GM23338 (cell line): ENCODE results near the gene GPR158.

ENCODE experiments used
- CREB1 ChIP-seq: fragments of 250-450 bp; sonication (Bioruptor Pico); IDR thresholded peaks from 2 replicates; pipeline ENCODE4 v1.5.0; 2020; ENCODE audit warnings: low read depth, mild to moderate bottlenecking, moderate library complexity
- EZH2 ChIP-seq: fragments of 200-600 bp; sonication (generic); IDR thresholded peaks from one replicate; pipeline ENCODE4 v1.8.0; 2017; ENCODE audit warnings: antibody characterized with exemption, mild to moderate bottlenecking, low read depth; ENCODE audit not compliant: unreplicated experiment
- EZH2phosphoT487 ChIP-seq: fragments of 200-600 bp; sonication (generic); IDR thresholded peaks from one replicate; pipeline ENCODE4 v1.8.1; 2018; ENCODE audit warnings: antibody characterized with exemption; ENCODE audit not compliant: unreplicated experiment
- JUNB ChIP-seq: IDR thresholded peaks from one replicate; pipeline ENCODE4 v1.6.1; 2016; ENCODE audit warnings: antibody characterized with exemption; ENCODE audit not compliant: unreplicated experiment
- NANOG ChIP-seq: IDR thresholded peaks from 2 replicates; pipeline ENCODE4 v1.6.1; 2016; ENCODE audit warnings: antibody characterized with exemption, borderline replicate concordance
- POLR2AphosphoS5 ChIP-seq: IDR thresholded peaks from 2 replicates; pipeline ENCODE4 v1.6.1; 2016; ENCODE audit warnings: antibody characterized with exemption, low read depth
- ZNF114 ChIP-seq: fragments of 250-450 bp; sonication (Bioruptor Pico); IDR thresholded peaks from 2 replicates; pipeline ENCODE4 v1.5.0; 2020; ENCODE audit warnings: mild to moderate bottlenecking, moderate library complexity
- ZNF331 ChIP-seq: fragments of 250-450 bp; sonication (Bioruptor Pico); IDR thresholded peaks from 2 replicates; pipeline ENCODE4 v1.5.0; 2020; ENCODE audit warnings: low read depth, mild to moderate bottlenecking, moderate library complexity
- TF ChIP-seq, protein P1 (sequence below), 2 experiments: fragments of 200-600 bp in 1 of 2; sonication (generic) in 1 of 2; conservative IDR thresholded peaks; 2 replicates each; pipeline versions ENCODE4 v1.5.1 to v1.6.1; 2016 to 2017; ENCODE audit warnings: antibody characterized with exemption in 2 of 2, low read depth in 2 of 2, mild to moderate bottlenecking in 2 of 2, moderate library complexity in 1 of 2
- TF ChIP-seq, protein P2 (sequence below): fragments of 250-450 bp; sonication (Bioruptor Pico); IDR thresholded peaks from 2 replicates; pipeline ENCODE4 v1.5.0; 2020; ENCODE audit warnings: mild to moderate bottlenecking, moderate library complexity
- TF ChIP-seq, protein P3 (sequence below): IDR thresholded peaks from one replicate; pipeline ENCODE4 v1.6.1; 2018; ENCODE audit warnings: antibody characterized with exemption; ENCODE audit not compliant: unreplicated experiment
- TF ChIP-seq, protein P4 (sequence below): IDR thresholded peaks from 2 replicates; pipeline ENCODE4 v1.6.1; 2016; ENCODE audit warnings: antibody characterized with exemption

DNA sequence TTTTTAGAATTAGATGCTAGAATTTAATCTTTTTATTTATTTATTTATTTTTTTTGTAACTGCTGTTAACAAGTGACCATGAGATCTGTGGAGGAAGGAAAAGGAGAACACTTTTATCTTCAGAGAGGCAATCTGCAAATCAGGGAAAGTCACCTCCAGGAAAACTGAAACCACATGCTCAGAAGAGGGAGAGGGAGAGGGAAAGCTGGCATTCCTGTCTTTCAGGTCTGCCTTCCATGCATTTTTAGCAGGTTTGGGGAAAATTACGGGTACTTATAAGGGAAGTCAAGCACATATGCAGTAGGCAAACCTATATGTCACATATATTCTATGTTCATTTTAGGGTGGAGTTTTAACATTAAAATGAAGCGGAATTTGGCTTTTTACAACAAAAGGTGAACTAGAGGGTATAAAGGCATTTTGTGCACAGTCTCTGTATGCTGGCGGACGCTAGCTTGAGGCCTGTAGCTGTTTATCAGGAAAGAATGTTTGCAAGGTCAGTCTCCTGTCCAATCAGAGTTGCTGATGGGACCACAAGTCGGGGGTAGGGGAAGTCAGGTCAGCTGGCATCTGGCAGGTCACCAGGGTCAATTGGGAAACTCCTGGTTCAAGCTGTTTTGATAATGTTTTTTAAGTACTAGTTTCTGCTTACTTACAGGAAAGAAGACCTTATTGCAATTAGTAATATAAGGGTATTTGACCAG lies 333.5 kb downstream of the GPR158 start:
- TF ChIP-seq, protein P1, sequence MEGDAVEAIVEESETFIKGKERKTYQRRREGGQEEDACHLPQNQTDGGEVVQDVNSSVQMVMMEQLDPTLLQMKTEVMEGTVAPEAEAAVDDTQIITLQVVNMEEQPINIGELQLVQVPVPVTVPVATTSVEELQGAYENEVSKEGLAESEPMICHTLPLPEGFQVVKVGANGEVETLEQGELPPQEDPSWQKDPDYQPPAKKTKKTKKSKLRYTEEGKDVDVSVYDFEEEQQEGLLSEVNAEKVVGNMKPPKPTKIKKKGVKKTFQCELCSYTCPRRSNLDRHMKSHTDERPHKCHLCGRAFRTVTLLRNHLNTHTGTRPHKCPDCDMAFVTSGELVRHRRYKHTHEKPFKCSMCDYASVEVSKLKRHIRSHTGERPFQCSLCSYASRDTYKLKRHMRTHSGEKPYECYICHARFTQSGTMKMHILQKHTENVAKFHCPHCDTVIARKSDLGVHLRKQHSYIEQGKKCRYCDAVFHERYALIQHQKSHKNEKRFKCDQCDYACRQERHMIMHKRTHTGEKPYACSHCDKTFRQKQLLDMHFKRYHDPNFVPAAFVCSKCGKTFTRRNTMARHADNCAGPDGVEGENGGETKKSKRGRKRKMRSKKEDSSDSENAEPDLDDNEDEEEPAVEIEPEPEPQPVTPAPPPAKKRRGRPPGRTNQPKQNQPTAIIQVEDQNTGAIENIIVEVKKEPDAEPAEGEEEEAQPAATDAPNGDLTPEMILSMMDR (conservative IDR thresholded peaks at IDR 0.05; ENCODE audit: low read depth in 2 of 2), result no peak
- TF ChIP-seq POLR2AphosphoS5 (no peak), EZH2 (no peak), JUNB (no peak), EZH2phosphoT487 (no peak), ZNF114 (no peak), CREB1 (CRISPR knock-in tag) (no peak), NANOG (no peak), ZNF331 (CRISPR knock-in tag) (no peak)
- TF ChIP-seq, protein P2, sequence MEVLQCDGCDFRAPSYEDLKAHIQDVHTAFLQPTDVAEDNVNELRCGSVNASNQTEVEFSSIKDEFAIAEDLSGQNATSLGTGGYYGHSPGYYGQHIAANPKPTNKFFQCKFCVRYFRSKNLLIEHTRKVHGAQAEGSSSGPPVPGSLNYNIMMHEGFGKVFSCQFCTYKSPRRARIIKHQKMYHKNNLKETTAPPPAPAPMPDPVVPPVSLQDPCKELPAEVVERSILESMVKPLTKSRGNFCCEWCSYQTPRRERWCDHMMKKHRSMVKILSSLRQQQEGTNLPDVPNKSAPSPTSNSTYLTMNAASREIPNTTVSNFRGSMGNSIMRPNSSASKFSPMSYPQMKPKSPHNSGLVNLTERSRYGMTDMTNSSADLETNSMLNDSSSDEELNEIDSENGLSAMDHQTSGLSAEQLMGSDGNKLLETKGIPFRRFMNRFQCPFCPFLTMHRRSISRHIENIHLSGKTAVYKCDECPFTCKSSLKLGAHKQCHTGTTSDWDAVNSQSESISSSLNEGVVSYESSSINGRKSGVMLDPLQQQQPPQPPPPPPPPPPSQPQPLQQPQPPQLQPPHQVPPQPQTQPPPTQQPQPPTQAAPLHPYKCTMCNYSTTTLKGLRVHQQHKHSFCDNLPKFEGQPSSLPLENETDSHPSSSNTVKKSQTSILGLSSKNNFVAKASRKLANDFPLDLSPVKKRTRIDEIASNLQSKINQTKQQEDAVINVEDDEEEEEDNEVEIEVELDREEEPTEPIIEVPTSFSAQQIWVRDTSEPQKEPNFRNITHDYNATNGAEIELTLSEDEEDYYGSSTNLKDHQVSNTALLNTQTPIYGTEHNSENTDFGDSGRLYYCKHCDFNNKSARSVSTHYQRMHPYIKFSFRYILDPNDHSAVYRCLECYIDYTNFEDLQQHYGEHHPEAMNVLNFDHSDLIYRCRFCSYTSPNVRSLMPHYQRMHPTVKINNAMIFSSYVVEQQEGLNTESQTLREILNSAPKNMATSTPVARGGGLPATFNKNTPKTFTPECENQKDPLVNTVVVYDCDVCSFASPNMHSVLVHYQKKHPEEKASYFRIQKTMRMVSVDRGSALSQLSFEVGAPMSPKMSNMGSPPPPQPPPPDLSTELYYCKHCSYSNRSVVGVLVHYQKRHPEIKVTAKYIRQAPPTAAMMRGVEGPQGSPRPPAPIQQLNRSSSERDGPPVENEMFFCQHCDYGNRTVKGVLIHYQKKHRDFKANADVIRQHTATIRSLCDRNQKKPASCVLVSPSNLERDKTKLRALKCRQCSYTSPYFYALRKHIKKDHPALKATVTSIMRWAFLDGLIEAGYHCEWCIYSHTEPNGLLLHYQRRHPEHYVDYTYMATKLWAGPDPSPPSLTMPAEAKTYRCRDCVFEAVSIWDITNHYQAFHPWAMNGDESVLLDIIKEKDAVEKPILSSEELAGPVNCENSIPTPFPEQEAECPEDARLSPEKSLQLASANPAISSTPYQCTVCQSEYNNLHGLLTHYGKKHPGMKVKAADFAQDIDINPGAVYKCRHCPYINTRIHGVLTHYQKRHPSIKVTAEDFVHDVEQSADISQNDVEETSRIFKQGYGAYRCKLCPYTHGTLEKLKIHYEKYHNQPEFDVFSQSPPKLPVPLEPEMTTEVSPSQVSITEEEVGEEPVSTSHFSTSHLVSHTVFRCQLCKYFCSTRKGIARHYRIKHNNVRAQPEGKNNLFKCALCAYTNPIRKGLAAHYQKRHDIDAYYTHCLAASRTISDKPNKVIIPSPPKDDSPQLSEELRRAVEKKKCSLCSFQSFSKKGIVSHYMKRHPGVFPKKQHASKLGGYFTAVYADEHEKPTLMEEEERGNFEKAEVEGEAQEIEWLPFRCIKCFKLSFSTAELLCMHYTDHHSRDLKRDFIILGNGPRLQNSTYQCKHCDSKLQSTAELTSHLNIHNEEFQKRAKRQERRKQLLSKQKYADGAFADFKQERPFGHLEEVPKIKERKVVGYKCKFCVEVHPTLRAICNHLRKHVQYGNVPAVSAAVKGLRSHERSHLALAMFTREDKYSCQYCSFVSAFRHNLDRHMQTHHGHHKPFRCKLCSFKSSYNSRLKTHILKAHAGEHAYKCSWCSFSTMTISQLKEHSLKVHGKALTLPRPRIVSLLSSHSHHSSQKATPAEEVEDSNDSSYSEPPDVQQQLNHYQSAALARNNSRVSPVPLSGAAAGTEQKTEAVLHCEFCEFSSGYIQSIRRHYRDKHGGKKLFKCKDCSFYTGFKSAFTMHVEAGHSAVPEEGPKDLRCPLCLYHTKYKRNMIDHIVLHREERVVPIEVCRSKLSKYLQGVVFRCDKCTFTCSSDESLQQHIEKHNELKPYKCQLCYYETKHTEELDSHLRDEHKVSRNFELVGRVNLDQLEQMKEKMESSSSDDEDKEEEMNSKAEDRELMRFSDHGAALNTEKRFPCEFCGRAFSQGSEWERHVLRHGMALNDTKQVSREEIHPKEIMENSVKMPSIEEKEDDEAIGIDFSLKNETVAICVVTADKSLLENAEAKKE (CRISPR knock-in tag), result no peak
- TF ChIP-seq, protein P3, sequence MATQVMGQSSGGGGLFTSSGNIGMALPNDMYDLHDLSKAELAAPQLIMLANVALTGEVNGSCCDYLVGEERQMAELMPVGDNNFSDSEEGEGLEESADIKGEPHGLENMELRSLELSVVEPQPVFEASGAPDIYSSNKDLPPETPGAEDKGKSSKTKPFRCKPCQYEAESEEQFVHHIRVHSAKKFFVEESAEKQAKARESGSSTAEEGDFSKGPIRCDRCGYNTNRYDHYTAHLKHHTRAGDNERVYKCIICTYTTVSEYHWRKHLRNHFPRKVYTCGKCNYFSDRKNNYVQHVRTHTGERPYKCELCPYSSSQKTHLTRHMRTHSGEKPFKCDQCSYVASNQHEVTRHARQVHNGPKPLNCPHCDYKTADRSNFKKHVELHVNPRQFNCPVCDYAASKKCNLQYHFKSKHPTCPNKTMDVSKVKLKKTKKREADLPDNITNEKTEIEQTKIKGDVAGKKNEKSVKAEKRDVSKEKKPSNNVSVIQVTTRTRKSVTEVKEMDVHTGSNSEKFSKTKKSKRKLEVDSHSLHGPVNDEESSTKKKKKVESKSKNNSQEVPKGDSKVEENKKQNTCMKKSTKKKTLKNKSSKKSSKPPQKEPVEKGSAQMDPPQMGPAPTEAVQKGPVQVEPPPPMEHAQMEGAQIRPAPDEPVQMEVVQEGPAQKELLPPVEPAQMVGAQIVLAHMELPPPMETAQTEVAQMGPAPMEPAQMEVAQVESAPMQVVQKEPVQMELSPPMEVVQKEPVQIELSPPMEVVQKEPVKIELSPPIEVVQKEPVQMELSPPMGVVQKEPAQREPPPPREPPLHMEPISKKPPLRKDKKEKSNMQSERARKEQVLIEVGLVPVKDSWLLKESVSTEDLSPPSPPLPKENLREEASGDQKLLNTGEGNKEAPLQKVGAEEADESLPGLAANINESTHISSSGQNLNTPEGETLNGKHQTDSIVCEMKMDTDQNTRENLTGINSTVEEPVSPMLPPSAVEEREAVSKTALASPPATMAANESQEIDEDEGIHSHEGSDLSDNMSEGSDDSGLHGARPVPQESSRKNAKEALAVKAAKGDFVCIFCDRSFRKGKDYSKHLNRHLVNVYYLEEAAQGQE, result no peak
- TF ChIP-seq, protein P4, sequence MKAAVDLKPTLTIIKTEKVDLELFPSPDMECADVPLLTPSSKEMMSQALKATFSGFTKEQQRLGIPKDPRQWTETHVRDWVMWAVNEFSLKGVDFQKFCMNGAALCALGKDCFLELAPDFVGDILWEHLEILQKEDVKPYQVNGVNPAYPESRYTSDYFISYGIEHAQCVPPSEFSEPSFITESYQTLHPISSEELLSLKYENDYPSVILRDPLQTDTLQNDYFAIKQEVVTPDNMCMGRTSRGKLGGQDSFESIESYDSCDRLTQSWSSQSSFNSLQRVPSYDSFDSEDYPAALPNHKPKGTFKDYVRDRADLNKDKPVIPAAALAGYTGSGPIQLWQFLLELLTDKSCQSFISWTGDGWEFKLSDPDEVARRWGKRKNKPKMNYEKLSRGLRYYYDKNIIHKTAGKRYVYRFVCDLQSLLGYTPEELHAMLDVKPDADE, result no peak
